ENCODE results near the gene AGMO.

GRCh38 chr7:15609287-15609686 is 47.5 kb upstream of the AGMO start:
- TF ChIP-seq CTCF (IDR thresholded peaks at IDR 0.05; ENCODE audit: low read depth, low read length, missing input control) (no peak), MAX (IDR thresholded peaks at IDR 0.05) (no peak), REST (IDR thresholded peaks at IDR 0.05) (no peak)

Data from liver (tissue), 2 donors.